HepG2 (cell line): ENCODE data around the gene ZMIZ1. TPM values are rescaled to one million over a fixed set of nuclear protein-coding genes. Genes with fewer than 3 reads are reported as not detected.
A peak's percentile ranks its signal among the peaks of the same experiment; 100 is the strongest.

Experiments
- ARHGAP35 ChIP-seq: sonication (generic); formaldehyde crosslinking; IDR thresholded peaks from 2 replicates; pipeline ENCODE4 v1.9.0; 2022; ENCODE audit warnings: mild to moderate bottlenecking, inconsistent platforms, moderate library complexity, missing genetic modification reagents, borderline replicate concordance
- ATAD3A ChIP-seq: sonication (generic); formaldehyde crosslinking; IDR thresholded peaks from 2 replicates; pipeline ENCODE4 v1.4.0; 2020; ENCODE audit warnings: missing genetic modification reagents
- CREBL2 ChIP-seq: sonication (generic); formaldehyde crosslinking; IDR thresholded peaks from 2 replicates; pipeline ENCODE4 v1.8.1; 2023; ENCODE audit warnings: missing genetic modification reagents, mild to moderate bottlenecking, borderline replicate concordance
- E2F5 ChIP-seq: sonication (generic); formaldehyde crosslinking; conservative IDR thresholded peaks from 2 replicates; pipeline ENCODE4 v1.4.0; 2020; ENCODE audit warnings: missing genetic modification reagents
- FOXK1 ChIP-seq: sonication (generic); formaldehyde crosslinking; IDR thresholded peaks from 2 replicates; pipeline ENCODE4 v1.4.0; 2020; ENCODE audit warnings: low read depth, missing genetic modification reagents, borderline replicate concordance
- HIVEP1 ChIP-seq: sonication (generic); formaldehyde crosslinking; IDR thresholded peaks from 2 replicates; pipeline ENCODE4 v1.4.0; 2020; ENCODE audit warnings: mild to moderate bottlenecking, missing genetic modification reagents
- HNF1A ChIP-seq, 2 experiments: sonication (generic) in 1 of 2; formaldehyde crosslinking in 1 of 2; IDR thresholded peaks; 2 replicates each; pipeline versions ENCODE4 v1.4.0 to v1.6.1; 2016 to 2020; ENCODE audit warnings: borderline replicate concordance in 1 of 2, low read depth in 1 of 2, mild to moderate bottlenecking in 1 of 2, missing genetic modification reagents in 1 of 2
- KMT2A ChIP-seq: sonication (generic); formaldehyde crosslinking; IDR thresholded peaks from 2 replicates; pipeline ENCODE4 v1.4.0; 2020; ENCODE audit warnings: missing genetic modification reagents
- RNF219 ChIP-seq: sonication (generic); formaldehyde crosslinking; IDR thresholded peaks from 2 replicates; pipeline ENCODE4 v1.5.0; 2020; ENCODE audit warnings: mild to moderate bottlenecking, missing genetic modification reagents
- SALL1 ChIP-seq: sonication (generic); formaldehyde crosslinking; IDR thresholded peaks from 2 replicates; pipeline ENCODE4 v1.8.0; 2022; ENCODE audit warnings: mild to moderate bottlenecking, missing genetic modification reagents
- USF2 ChIP-seq, 2 experiments: sonication (generic) in 1 of 2; formaldehyde crosslinking in 1 of 2; IDR thresholded peaks; 2 replicates each; pipeline versions ENCODE4 v1.5.1 to v1.6.1; 2011 to 2020; ENCODE audit warnings: borderline replicate concordance in 1 of 2, low read depth in 1 of 2, low read length in 1 of 2, mild to moderate bottlenecking in 1 of 2, missing genetic modification reagents in 1 of 2, moderate library complexity in 1 of 2
- ZNF205 ChIP-seq: IDR thresholded peaks from 2 replicates; pipeline ENCODE4 v1.6.1; 2018; ENCODE audit warnings: missing biosample characterization, missing genetic modification reagents
- ZNF24 ChIP-seq: fragments of 450-650 bp; IDR thresholded peaks from 2 replicates; pipeline ENCODE4 v1.6.1; 2017; ENCODE audit warnings: antibody characterized with exemption, mild to moderate bottlenecking
- ZNF775 ChIP-seq: sonication (generic); formaldehyde crosslinking; IDR thresholded peaks from 2 replicates; pipeline ENCODE4 v1.4.0; 2020; ENCODE audit warnings: missing genetic modification reagents, mild to moderate bottlenecking, moderate library complexity, borderline replicate concordance
- polyA plus RNA-seq, 8 experiments: library from polyadenylated mRNA; depleted of rRNA in 3 of 8; stranded (reverse) in 7 of 8; unstranded in 1 of 8; fragments of >200 nt; fragmentation: Illumina TruSeq in 4 of 8; extraction: Trizol in 4 of 8; gene quantifications; 2 replicates each; pipeline versions ENCODE4 v1.2.1 to v1.2.3, GENCODE V29; 2011 to 2016; ENCODE audit warnings: low read depth in 4 of 8, missing spikeins in 1 of 8, mixed read lengths in 1 of 8; ENCODE audit not compliant: insufficient read depth in 1 of 8
- total RNA-seq, 5 experiments: library from RNA; depleted of rRNA; stranded (reverse); fragments of >200 nt; fragmentation: Illumina TruSeq; extraction: Trizol; gene quantifications; 2 replicates each; pipeline ENCODE4 v1.2.3, GENCODE V29; 2016; ENCODE audit warnings: low read depth in 1 of 5

The ZMIZ1 gene
- total and polyA plus RNA-seq, 2 of the 13 experiments (the other 11 are each of a cell fraction or from before 2014, with no cell fraction given), result 5.3 to 10.2 TPM

GRCh38 chr10:79058899-79059841 is 9.6 kb upstream of the ZMIZ1 start (continued):
- peak; percentile 68; the same call in 1 of the 2 replicates for TF ChIP-seq FOXK1 (CRISPR knock-in tag)
- no peak for TF ChIP-seq CREBL2 (CRISPR knock-in tag)
- no peak for TF ChIP-seq KMT2A
- no peak for TF ChIP-seq ARHGAP35 (CRISPR knock-in tag)
- TF ChIP-seq HNF1A (IDR thresholded peaks at IDR 0.05; ENCODE audit: low read depth), result peak; percentile 91
- peak; percentile 95 for TF ChIP-seq HNF1A (CRISPR knock-in tag; IDR thresholded peaks at IDR 0.05; ENCODE audit: borderline replicate concordance)
- peak; percentile 78 for TF ChIP-seq ZNF205 (CRISPR knock-in tag)
- no peak for TF ChIP-seq E2F5
- no peak for TF ChIP-seq ATAD3A (CRISPR knock-in tag)
- peak; percentile 98 for TF ChIP-seq SALL1 (CRISPR knock-in tag)
- no peak for TF ChIP-seq ZNF24
- TF ChIP-seq HIVEP1 (CRISPR knock-in tag), result peak; percentile 86
- no peak for TF ChIP-seq USF2 (IDR thresholded peaks at IDR 0.05; ENCODE audit: low read depth, low read length)
- TF ChIP-seq USF2 (CRISPR knock-in tag; IDR thresholded peaks at IDR 0.05; ENCODE audit: borderline replicate concordance), result no peak
- no peak for TF ChIP-seq ZNF775
- TF ChIP-seq RNF219 (CRISPR knock-in tag), result 0 out of 2 replicates have a peak, but pooled peaks have one; percentile 54
